K562 (cell line): ENCODE results near the gene EIF1B. TPM values are rescaled to one million over a fixed set of nuclear protein-coding genes. Genes with fewer than 3 reads are reported as not detected.

Experiments used
- CC2D1A ChIP-seq: fragments of 450-650 bp; IDR thresholded peaks from 2 replicates; pipeline ENCODE4 v1.6.1; 2017; ENCODE audit warnings: mild to moderate bottlenecking
- EHMT2 ChIP-seq: fragments of 450-650 bp; IDR thresholded peaks from 2 replicates; pipeline ENCODE4 v1.6.1; 2018; ENCODE audit warnings: antibody characterized with exemption
- EP300 ChIP-seq: IDR thresholded peaks from 2 replicates; pipeline ENCODE4 v1.6.1; 2012; ENCODE audit warnings: low read length, improper control_type of control experiment
- HDAC6 ChIP-seq: IDR thresholded peaks from 2 replicates; pipeline ENCODE4 v1.6.1; 2012; ENCODE audit warnings: low read depth, mild to moderate bottlenecking, control low read depth, inconsistent platforms, low read length, moderate library complexity
- JUNB ChIP-seq: fragments of 450-650 bp; formaldehyde crosslinking; conservative IDR thresholded peaks from 2 replicates; pipeline ENCODE4 v1.4.0; 2020; ENCODE audit warnings: mild to moderate bottlenecking
- RBM14 ChIP-seq: fragments of 200-400 bp; formaldehyde crosslinking; IDR thresholded peaks from 2 replicates; pipeline ENCODE4 v1.6.1; 2018; ENCODE audit warnings: low read depth, mild to moderate bottlenecking, low read length, moderate library complexity, borderline replicate concordance; ENCODE audit not compliant: insufficient read depth
- RFX1 ChIP-seq: fragments of 450-650 bp; IDR thresholded peaks from 2 replicates; pipeline ENCODE4 v1.6.1; 2016; ENCODE audit warnings: mild to moderate bottlenecking, moderate library complexity
- SMC3 ChIP-seq: conservative IDR thresholded peaks from 2 replicates; pipeline ENCODE4 v1.6.1; 2011; ENCODE audit warnings: low read depth, low read length, improper control_type of control experiment; ENCODE audit not compliant: insufficient read depth
- SRF ChIP-seq, 2 experiments: fragments of 250-450, 450-650 bp in 1 of 2; sonication (Bioruptor Pico) in 1 of 2; sonication (generic) in 1 of 2; formaldehyde crosslinking; IDR thresholded peaks; 2 replicates each; pipeline versions ENCODE4 v1.5.0 to v1.5.1; 2020 to 2022; ENCODE audit warnings: mild to moderate bottlenecking in 1 of 2, missing genetic modification reagents in 1 of 2
- ZC3H11A ChIP-seq: IDR thresholded peaks from 2 replicates; pipeline ENCODE4 v1.6.1; 2012; ENCODE audit warnings: low read depth, low read length, improper control_type of control experiment
- ZFP36 ChIP-seq: fragments of 150-350 bp; IDR thresholded peaks from 2 replicates; pipeline ENCODE4 v1.6.1; 2018; ENCODE audit warnings: low read length, low read depth; ENCODE audit not compliant: partially characterized antibody
- ZKSCAN3 ChIP-seq: fragments of 250-450 bp; sonication (Bioruptor Pico); IDR thresholded peaks from 2 replicates; pipeline ENCODE4 v1.4.0; 2020
- ZNF512 ChIP-seq: IDR thresholded peaks from 2 replicates; pipeline ENCODE4 v1.6.1; 2016; ENCODE audit warnings: missing genetic modification characterization, missing compliant biosample characterization
- ZNF583 ChIP-seq: fragments of 250-450 bp; sonication (Bioruptor Pico); IDR thresholded peaks from 2 replicates; pipeline ENCODE4 v1.4.0; 2020
- ZNF639 ChIP-seq, 2 experiments: fragments of 200-800 bp in 1 of 2; sonication (Bioruptor generic) in 1 of 2; sonication (generic) in 1 of 2; formaldehyde crosslinking in 1 of 2; IDR thresholded peaks in 1 of 2; conservative IDR thresholded peaks in 1 of 2; 2 replicates each; pipeline versions ENCODE4 v1.5.0 to v1.6.1; 2016 to 2020; ENCODE audit warnings: missing compliant biosample characterization in 1 of 2, missing genetic modification characterization in 1 of 2, missing genetic modification reagents in 1 of 2
- polyA plus RNA-seq, 8 experiments: library from polyadenylated mRNA; depleted of rRNA in 4 of 8; stranded (reverse) in 5 of 8; unstranded in 3 of 8; fragments of >200 nt; fragmentation: Nextera tagmentation in 2 of 8; fragmentation: Illumina TruSeq in 1 of 8; extraction: Ambion mirVana in 2 of 8; extraction: Trizol in 1 of 8; gene quantifications; 2 replicates each; pipeline versions ENCODE4 v1.2.1 to v1.2.3, GENCODE V29; 2011 to 2014; ENCODE audit warnings: inconsistent platforms in 1 of 8, missing spikeins in 1 of 8
- total RNA-seq, 7 experiments: library from RNA; depleted of rRNA in 6 of 7; stranded (reverse); fragments of >200 nt in 6 of 7; fragmentation: Illumina TruSeq in 2 of 7; extraction: Trizol in 2 of 7; gene quantifications; 2 replicates each; pipeline versions ENCODE4 v1.2.1 to v1.2.3, GENCODE V29; 2011 to 2021; ENCODE audit warnings: low replicate concordance in 1 of 7
- TF ChIP-seq, protein P1 (sequence below), 2 experiments: fragments of 450-650 bp in 1 of 2; sonication (generic) in 1 of 2; formaldehyde crosslinking in 1 of 2; IDR thresholded peaks; 2 replicates each; pipeline versions ENCODE4 v1.7.1 to v1.9.0; 2016 to 2022; ENCODE audit warnings: inconsistent platforms in 1 of 2, mild to moderate bottlenecking in 1 of 2, missing genetic modification reagents in 1 of 2

EIF1B gene
- total and polyA plus RNA-seq, 9 of the 15 experiments (the other 6 are each of a cell fraction or from before 2014, with no cell fraction given) = 18.1 to 184 (median 78.9) TPM

DNA sequence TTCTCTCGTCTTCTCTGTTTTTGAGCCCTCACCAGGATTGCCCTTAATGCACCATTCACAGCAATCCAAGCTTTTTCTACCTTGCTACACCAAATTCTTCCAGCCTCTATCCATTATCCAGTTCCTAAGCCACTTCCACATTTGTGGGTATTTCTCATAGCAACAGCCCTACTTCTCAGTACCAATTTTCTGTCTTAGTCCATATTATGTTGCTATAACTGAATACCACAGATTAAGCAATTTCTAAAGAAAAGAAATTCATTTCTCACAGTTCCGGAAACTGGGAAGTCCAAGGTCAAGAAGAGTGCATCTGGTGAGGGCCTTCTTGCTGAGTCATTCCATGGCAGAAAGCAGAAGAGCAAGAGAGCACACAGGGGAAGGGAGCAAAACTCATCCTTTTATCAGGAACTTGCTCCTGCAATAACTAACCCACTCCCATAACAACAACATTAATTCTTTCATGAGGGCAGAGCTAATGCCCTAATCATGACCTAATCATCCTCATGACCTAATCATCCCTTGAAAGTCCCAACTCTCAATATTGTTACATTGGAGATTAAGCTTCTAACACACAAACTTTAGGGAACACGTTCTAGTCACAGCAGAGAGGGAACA is 9.7 kb upstream of the EIF1B start (continued):
- TF ChIP-seq ZNF639 (CRISPR knock-in tag; conservative IDR thresholded peaks at IDR 0.05 in 1 of 2, IDR thresholded peaks at IDR 0.05 in 1 of 2) = no peak; a peak in 1 of 4 replicates
- TF ChIP-seq SMC3 = no peak
- no peak for TF ChIP-seq ZC3H11A
- TF ChIP-seq ZFP36 = no peak
- peak; percentile 67; the same call in 1 of the 2 replicates for TF ChIP-seq EHMT2
- peak; percentile 79; the same call in 1 of the 2 replicates for TF ChIP-seq ZNF583
- TF ChIP-seq, protein P1, sequence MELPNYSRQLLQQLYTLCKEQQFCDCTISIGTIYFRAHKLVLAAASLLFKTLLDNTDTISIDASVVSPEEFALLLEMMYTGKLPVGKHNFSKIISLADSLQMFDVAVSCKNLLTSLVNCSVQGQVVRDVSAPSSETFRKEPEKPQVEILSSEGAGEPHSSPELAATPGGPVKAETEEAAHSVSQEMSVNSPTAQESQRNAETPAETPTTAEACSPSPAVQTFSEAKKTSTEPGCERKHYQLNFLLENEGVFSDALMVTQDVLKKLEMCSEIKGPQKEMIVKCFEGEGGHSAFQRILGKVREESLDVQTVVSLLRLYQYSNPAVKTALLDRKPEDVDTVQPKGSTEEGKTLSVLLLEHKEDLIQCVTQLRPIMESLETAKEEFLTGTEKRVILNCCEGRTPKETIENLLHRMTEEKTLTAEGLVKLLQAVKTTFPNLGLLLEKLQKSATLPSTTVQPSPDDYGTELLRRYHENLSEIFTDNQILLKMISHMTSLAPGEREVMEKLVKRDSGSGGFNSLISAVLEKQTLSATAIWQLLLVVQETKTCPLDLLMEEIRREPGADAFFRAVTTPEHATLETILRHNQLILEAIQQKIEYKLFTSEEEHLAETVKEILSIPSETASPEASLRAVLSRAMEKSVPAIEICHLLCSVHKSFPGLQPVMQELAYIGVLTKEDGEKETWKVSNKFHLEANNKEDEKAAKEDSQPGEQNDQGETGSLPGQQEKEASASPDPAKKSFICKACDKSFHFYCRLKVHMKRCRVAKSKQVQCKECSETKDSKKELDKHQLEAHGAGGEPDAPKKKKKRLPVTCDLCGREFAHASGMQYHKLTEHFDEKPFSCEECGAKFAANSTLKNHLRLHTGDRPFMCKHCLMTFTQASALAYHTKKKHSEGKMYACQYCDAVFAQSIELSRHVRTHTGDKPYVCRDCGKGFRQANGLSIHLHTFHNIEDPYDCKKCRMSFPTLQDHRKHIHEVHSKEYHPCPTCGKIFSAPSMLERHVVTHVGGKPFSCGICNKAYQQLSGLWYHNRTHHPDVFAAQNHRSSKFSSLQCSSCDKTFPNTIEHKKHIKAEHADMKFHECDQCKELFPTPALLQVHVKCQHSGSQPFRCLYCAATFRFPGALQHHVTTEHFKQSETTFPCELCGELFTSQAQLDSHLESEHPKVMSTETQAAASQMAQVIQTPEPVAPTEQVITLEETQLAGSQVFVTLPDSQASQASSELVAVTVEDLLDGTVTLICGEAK (IDR thresholded peaks at IDR 0.05) = peak; percentile 59; the same call in 1 of the 2 replicates
- TF ChIP-seq, protein P1 (CRISPR knock-in tag; IDR thresholded peaks at IDR 0.05) = no peak
- TF ChIP-seq SRF (CRISPR knock-in tag; IDR thresholded peaks at IDR 0.05) = no peak; a peak in 2 of 4 replicates
- peak; percentile 76; the same call in 1 of the 2 replicates for TF ChIP-seq EP300
- TF ChIP-seq ZKSCAN3 (CRISPR knock-in tag) = no peak
- TF ChIP-seq ZNF512 (tag) = no peak
- TF ChIP-seq RFX1 = peak; percentile 58
- 0 out of 2 replicates have a peak, but pooled peaks have one; percentile 39 for TF ChIP-seq JUNB (CRISPR knock-in tag)
- TF ChIP-seq RBM14 = no peak
- no peak for TF ChIP-seq CC2D1A
- no peak for TF ChIP-seq HDAC6
